HG02610 (cell line): ENCODE data around the gene UBE2D2.

ENCODE experiments used
- ATAC-seq: cut with Tn5 transposase; IDR thresholded peaks from one replicate; pipeline ENCODE4 v1.9.1; 2021; ENCODE audit warnings: mild to moderate bottlenecking, moderate library complexity; ENCODE audit not compliant: unreplicated experiment

UBE2D2 gene

DNA sequence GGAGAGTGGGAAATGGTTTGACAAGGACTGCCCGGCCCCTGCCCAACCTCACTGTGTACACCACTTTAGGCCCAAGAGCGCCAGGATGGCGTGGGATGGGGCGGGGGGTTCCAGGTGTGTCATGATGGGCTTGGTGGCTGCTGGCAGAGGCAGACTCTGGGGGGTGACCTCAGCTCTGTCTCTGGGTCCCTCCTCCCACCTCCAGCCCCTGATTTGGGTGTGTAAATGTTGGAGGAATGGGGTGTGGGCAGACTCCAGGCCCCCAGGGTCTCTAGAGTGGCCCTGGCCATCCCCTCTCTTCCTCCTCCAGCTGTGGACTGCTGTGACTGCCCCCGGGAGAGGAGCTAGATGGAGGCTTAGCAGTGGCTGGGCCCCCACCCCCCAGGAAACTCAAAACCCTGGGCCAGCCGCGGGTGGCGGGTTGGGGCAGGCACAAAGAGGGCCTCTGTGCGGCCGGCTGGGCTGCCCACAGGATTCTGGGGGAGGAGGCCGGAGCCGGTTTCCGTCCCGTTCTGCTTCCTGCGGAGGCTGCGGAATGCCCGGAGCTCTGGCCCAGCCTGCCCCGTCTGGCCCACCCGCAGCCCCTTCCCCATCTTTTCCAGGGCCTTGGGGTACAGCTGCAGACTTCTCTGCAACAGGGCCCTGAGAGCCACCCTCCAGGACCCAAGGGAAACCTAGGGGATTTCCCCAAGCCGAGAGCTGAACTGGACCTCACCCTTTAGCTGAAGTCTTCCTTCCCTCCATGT is 110.1 kb downstream of the UBE2D2 start:
- ATAC-seq = no peak

DNA sequence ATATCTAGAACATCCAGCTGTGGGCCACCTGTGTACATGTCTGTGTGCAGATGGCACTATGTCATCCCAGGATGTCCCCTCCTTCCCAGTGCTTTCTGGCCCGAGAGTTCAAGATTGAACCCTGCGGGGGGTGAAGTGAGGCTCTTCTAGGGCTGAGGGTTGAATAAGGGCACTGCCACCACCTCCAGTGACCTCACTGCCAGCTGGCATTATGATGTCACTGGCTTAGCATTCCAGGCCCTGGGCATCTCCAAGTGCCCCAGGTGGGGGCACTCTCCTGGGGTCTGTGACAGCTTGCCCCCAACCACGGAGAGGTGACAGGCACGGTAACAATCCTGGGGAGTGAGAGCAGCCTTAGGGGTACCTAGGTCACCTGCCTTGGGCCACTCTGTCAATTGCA is 114.1 kb downstream of the UBE2D2 start:
- ATAC-seq = no peak

DNA sequence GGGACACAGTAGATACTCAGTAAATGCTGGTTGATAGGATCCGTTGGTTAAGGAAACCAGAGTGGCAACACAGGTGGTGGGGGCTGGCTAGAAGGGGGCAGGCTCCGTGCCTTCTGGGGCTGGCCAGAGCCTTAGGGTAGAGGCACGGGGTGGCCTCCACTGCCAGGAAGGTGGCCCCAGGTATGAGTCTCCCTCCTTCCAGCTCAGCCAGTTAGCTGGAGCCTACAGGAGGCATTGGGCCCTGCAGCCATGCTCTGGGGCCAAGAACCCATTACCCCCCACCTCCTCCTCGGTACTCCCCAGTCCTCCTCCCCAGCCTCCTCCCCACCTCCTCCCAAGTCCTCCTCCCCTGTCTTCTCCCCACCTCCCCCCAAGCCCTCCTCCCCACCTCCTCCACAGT is 114.7 kb downstream of the UBE2D2 start:
- ATAC-seq = no peak

DNA sequence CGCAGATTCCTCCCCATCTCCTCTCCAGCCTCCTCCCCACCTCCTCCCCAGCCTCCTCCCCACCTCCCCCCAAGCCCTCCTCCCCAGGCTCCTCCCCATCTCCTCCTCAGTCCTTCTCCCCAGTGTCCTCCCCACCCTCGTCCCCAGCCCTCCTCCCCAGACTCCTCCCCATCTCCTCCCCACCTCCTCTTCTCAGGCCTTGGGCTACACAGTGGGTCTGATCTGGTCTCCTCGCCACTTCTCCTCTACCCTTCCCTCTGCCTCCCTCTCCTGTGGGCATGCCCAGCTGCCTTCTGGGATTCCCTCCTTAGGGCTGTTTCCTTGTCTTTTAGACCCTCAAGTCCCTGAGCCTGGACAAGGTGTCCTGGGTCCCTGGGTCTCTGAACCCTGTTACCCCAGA is 115.3 kb downstream of the UBE2D2 start:
- no peak for ATAC-seq

DNA sequence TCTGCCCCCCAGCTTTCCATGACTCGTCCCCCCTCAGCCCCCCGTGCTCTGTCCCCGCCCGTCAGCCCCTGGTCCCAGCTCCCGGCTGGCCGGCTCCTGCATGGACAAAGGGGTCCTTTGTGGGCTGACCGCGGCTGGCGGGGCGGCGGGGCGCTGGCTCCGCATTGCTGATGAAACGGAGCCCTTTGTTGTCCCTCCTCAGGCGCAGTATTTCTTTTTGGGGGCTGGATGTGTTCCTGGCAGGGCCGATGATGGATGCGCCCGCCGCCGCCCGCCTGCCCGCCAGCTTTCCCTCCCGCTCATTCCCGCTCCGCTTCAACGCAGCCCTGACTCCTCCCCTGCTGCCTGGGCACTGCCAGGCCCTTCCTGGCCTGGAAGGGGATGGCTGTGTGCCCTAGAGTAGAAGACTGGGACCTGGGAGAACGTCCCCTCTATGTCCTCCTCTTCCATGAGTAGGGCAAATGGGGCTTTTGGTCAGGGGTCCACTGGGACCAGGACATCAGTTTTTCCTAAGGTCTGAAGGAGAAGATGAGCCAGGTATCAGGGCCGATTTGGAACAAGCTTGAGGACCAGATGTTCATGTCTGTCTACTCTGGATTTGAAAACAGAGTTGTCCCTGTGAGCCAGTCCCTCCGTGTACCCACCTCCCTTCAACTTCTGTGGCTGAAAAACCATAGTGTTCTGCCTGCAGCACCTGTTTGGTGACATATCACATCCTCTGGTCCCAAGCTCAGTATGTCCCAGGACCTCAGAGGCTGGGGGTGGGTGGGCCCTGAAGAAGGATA is 116.0 kb downstream of the UBE2D2 start:
- no peak for ATAC-seq
